ENCODE data around the gene GBA3.

DNA sequence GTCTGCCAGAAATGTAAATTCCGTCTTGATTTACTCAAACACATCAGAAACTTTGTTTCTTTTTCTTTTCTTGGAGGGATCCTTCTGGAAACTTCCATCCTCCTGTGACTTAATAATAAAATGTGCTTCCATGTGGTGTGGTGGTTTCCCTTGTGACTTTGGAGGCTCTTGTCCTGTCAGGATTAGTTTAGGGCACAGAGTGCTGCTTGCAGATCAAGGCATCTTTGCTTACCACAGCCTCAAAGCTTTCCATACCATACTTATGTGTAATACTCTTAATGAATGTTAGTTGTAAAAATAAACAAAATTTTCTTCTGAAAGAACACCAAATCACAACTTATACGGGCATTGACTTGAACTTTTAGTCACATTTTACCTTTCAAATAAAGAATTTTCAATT, 27.4 kb downstream of the GBA3 start:
- TF ChIP-seq, protein P1, sequence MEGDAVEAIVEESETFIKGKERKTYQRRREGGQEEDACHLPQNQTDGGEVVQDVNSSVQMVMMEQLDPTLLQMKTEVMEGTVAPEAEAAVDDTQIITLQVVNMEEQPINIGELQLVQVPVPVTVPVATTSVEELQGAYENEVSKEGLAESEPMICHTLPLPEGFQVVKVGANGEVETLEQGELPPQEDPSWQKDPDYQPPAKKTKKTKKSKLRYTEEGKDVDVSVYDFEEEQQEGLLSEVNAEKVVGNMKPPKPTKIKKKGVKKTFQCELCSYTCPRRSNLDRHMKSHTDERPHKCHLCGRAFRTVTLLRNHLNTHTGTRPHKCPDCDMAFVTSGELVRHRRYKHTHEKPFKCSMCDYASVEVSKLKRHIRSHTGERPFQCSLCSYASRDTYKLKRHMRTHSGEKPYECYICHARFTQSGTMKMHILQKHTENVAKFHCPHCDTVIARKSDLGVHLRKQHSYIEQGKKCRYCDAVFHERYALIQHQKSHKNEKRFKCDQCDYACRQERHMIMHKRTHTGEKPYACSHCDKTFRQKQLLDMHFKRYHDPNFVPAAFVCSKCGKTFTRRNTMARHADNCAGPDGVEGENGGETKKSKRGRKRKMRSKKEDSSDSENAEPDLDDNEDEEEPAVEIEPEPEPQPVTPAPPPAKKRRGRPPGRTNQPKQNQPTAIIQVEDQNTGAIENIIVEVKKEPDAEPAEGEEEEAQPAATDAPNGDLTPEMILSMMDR (IDR thresholded peaks at IDR 0.05): no peak
- TF ChIP-seq POLR2A (IDR thresholded peaks at IDR 0.05): no peak
